GM21717 (cell line): ENCODE data around the gene DEPP1.

Experiments used
- ATAC-seq: cut with Tn5 transposase; IDR thresholded peaks from one replicate; pipeline ENCODE4 v1.9.1; 2021; ENCODE audit warnings: mild to moderate bottlenecking, moderate library complexity; ENCODE audit not compliant: unreplicated experiment

DEPP1 gene

GRCh38 chr10:44980309-44981171, 1.9 kb upstream of the DEPP1 start:
- no peak for ATAC-seq

- no peak for ATAC-seq
Measured at GRCh38 chr10:44979281-44980191, 927 bp upstream of the DEPP1 start.

- no peak for ATAC-seq
Measured at GRCh38 chr10:44978213-44978569, 418 bp downstream of the DEPP1 start.

- no peak for ATAC-seq
Measured at GRCh38 chr10:44977287-44978212, 1.1 kb downstream of the DEPP1 start.

GRCh38 chr10:44976352-44977198, 2.0 kb downstream of the DEPP1 start:
- no peak for ATAC-seq

GRCh38 chr10:44975431-44976331, 2.9 kb downstream of the DEPP1 start:
- ATAC-seq: no peak

- peak; percentile 59 for ATAC-seq
Measured at GRCh38 chr10:44974628-44975430, 3.8 kb downstream of the DEPP1 start.

- no peak for ATAC-seq
Measured at GRCh38 chr10:44974082-44974627, 4.5 kb downstream of the DEPP1 start.

GRCh38 chr10:44973323-44974081, 5.1 kb downstream of the DEPP1 start:
- no peak for ATAC-seq

GRCh38 chr10:44972874-44973306, 5.7 kb downstream of the DEPP1 start:
- ATAC-seq: no peak

GRCh38 chr10:44971935-44972757, 6.5 kb downstream of the DEPP1 start:
- no peak for ATAC-seq

- no peak for ATAC-seq
Measured at GRCh38 chr10:44971434-44971833, 7.2 kb downstream of the DEPP1 start.

GRCh38 chr10:44970812-44971395, 7.7 kb downstream of the DEPP1 start:
- ATAC-seq: no peak

GRCh38 chr10:44969854-44970253, 8.8 kb downstream of the DEPP1 start:
- ATAC-seq: no peak

GRCh38 chr10:44968500-44969400, 9.9 kb downstream of the DEPP1 start:
- ATAC-seq: no peak
